K562 (cell line): ENCODE data around the gene LAMB2. TPM values are rescaled to one million over a fixed set of nuclear protein-coding genes. Genes with fewer than 3 reads are reported as not detected.

Source experiments
- ATAC-seq: fragments of 200-7000 bp; cut with Tn5 transposase; 3 replicates; pipeline ENCODE4 v1.9.1; 2020; ENCODE audit warnings: moderate library complexity
- BruUV-seq: library from RNA; stranded (reverse); fragments of 400-500 nt; replicated peaks from 2 replicates; lab custom pipeline; 2021; lab: Mats Ljungman, UMichigan
- CTCF ChIA-PET: fragments of 300-600 bp; formaldehyde crosslinking; extraction: SDS; loops from one replicate; lab custom pipeline; 2021; ENCODE audit warnings: low intra/inter-chr PET ratio; lab: Yijun Ruan, JAX
- POLR2A ChIA-PET: fragments of 300-600, 350-650 bp; sonication (Branson Sonifier 250); formaldehyde crosslinking; extraction: SDS; loops from one replicate; lab custom pipeline; 2021; ENCODE audit warnings: antibody characterized with exemption, inconsistent platforms; lab: Yijun Ruan, JAX
- DNase-seq, 4 experiments: peaks; one replicate each; pipeline versions ENCODE4 v3.0.0 to v3.0.0-alpha.2; 2011 to 2018; ENCODE audit warnings: low spot score in 3 of 4, mixed read lengths in 3 of 4; ENCODE audit errors: extremely low read depth in 1 of 4
- FAIRE-seq: peaks from 2 replicates; lab custom pipeline; 2011; peaks lifted over from hg19 to GRCh38; lab: Jason Lieb, UNC
- H2AFZ ChIP-seq: 2 replicates; pipeline ENCODE4 v1.6.0; 2011; ENCODE audit warnings: low read depth, low read length, control low read depth, inconsistent platforms
- H3K27ac ChIP-seq: fragments of 200-600 bp; 3 replicates; pipeline ENCODE4 v1.8.0; 2011; ENCODE audit warnings: low read depth, mild to moderate bottlenecking, control low read depth, inconsistent platforms, low read length, moderate library complexity, mixed read lengths; ENCODE audit errors: extremely low read depth
- H3K27me3 ChIP-seq, 2 experiments: fragments of 300-600 bp in 1 of 2; 2 replicates in 1 of 2; 3 replicates in 1 of 2; pipeline versions ENCODE4 v1.6.0 to v1.8.0; 2011; ENCODE audit warnings: inconsistent platforms in 2 of 2, low read length in 2 of 2, mild to moderate bottlenecking in 1 of 2, mixed read lengths in 1 of 2, moderate library complexity in 1 of 2; ENCODE audit not compliant: control insufficient read depth in 2 of 2, insufficient read depth in 2 of 2
- H3K36me3 ChIP-seq: fragments of 300-600 bp; 3 replicates; pipeline ENCODE4 v1.8.0; 2011; ENCODE audit warnings: mild to moderate bottlenecking, low read length, inconsistent platforms; ENCODE audit not compliant: control insufficient read depth, insufficient read depth
- H3K4me1 ChIP-seq, 2 experiments: fragments of 200-600 bp in 1 of 2; replicated peaks in 1 of 2; 2 replicates in 1 of 2; 3 replicates in 1 of 2; pipeline versions ENCODE4 v1.5.1 to v1.8.0; 2011; ENCODE audit warnings: inconsistent platforms in 2 of 2, low read length in 2 of 2, mild to moderate bottlenecking in 1 of 2, mixed read lengths in 1 of 2, moderate library complexity in 1 of 2; ENCODE audit not compliant: control insufficient read depth in 2 of 2, insufficient read depth in 2 of 2
- H3K4me2 ChIP-seq: 2 replicates; pipeline ENCODE4 v1.6.1; 2011; ENCODE audit warnings: low read length, control low read depth, inconsistent platforms, mixed read lengths; ENCODE audit not compliant: insufficient read depth
- H3K4me3 ChIP-seq: fragments of 200-600 bp; sonication (generic), shearing (Covaris generic); 2 replicates; pipeline ENCODE4 v1.5.1; 2016; ENCODE audit warnings: control low read depth, inconsistent platforms
- H3K79me2 ChIP-seq: fragments of 200-600 bp; 3 replicates; pipeline ENCODE4 v1.8.0; 2011; ENCODE audit warnings: low read length, inconsistent platforms; ENCODE audit not compliant: control insufficient read depth, insufficient read depth
- H3K9ac ChIP-seq, 2 experiments: 2 replicates each; pipeline versions ENCODE4 v1.6.0 to v1.6.1; 2011; ENCODE audit warnings: low read depth in 2 of 2, low read length in 2 of 2, control low read depth in 1 of 2, inconsistent platforms in 1 of 2, mild to moderate bottlenecking in 1 of 2, mixed read lengths in 1 of 2; ENCODE audit not compliant: insufficient read depth in 1 of 2
- H3K9me1 ChIP-seq: one replicate; pipeline ENCODE4 v1.6.0; 2011; ENCODE audit warnings: inconsistent platforms, mild to moderate bottlenecking, low read length, moderate library complexity; ENCODE audit not compliant: control insufficient read depth, insufficient read depth
- H3K9me3 ChIP-seq: replicated peaks from 2 replicates; pipeline ENCODE4 v1.5.1; 2011; ENCODE audit warnings: low read depth, low read length, inconsistent platforms; ENCODE audit not compliant: control insufficient read depth, insufficient read depth
- H4K20me1 ChIP-seq: replicated peaks from 2 replicates; pipeline ENCODE4 v1.6.1; 2011; ENCODE audit warnings: low read length, inconsistent platforms, mixed read lengths; ENCODE audit not compliant: control insufficient read depth, insufficient read depth
- COPS2 ChIP-seq: fragments of 450-650 bp; conservative IDR thresholded peaks from 2 replicates; pipeline ENCODE4 v1.6.1; 2016; ENCODE audit warnings: mild to moderate bottlenecking, moderate library complexity
- MGA ChIP-seq: fragments of 450-650 bp; IDR thresholded peaks from 2 replicates; pipeline ENCODE4 v1.6.1; 2016; ENCODE audit warnings: mild to moderate bottlenecking, moderate library complexity
- MTA3 ChIP-seq: fragments of 450-650 bp; formaldehyde crosslinking; IDR thresholded peaks from 2 replicates; pipeline ENCODE4 v1.6.1; 2017; ENCODE audit warnings: mild to moderate bottlenecking, borderline replicate concordance
- NELFE ChIP-seq: IDR thresholded peaks from 2 replicates; pipeline ENCODE4 v1.6.1; 2011; ENCODE audit warnings: mild to moderate bottlenecking; ENCODE audit not compliant: insufficient read depth, insufficient read length
- POLR2G ChIP-seq: fragments of 200-400 bp; formaldehyde crosslinking; IDR thresholded peaks from 2 replicates; pipeline ENCODE4 v1.6.1; 2017; ENCODE audit warnings: low read depth, mild to moderate bottlenecking, antibody characterized with exemption, low read length, moderate library complexity
- TBL1XR1 ChIP-seq, 2 experiments: IDR thresholded peaks; 2 replicates each; pipeline ENCODE4 v1.6.1; 2012; ENCODE audit warnings: improper control_type of control experiment in 2 of 2, low read length in 2 of 2, mild to moderate bottlenecking in 1 of 2
- ZKSCAN3 ChIP-seq: fragments of 250-450 bp; sonication (Bioruptor Pico); IDR thresholded peaks from 2 replicates; pipeline ENCODE4 v1.4.0; 2020
- ZNF274 ChIP-seq: IDR thresholded peaks from 2 replicates; pipeline ENCODE4 v1.6.1; 2011; ENCODE audit warnings: low read depth, mild to moderate bottlenecking, low read length, moderate library complexity, borderline replicate concordance
- WGBS: fragments of 100-300 bp; shearing (Covaris generic); methylation state at CpG from one replicate; pipeline ENCODE4 v1.1.6; 2016; ENCODE audit warnings: low coverage, mixed read lengths; ENCODE audit not compliant: insufficient coverage; ENCODE audit errors: missing lambda C conversion rate; 5-methylcytosine and 5-hydroxymethylcytosine counted together
- in situ Hi-C: fragments of 300-500 bp; cut with MboI; formaldehyde crosslinking; loops from 4 replicates; pipeline ENCODE4 v1.15.0; 2018; ENCODE audit warnings: inconsistent platforms, mixed read lengths
- intact Hi-C: fragments of 100-400 bp; cut with micrococcal nuclease; formaldehyde crosslinking; loops from 2 replicates; pipeline ENCODE4 v1.14.2; 2022
- polyA plus RNA-seq, 8 experiments: library from polyadenylated mRNA; depleted of rRNA in 4 of 8; stranded (reverse) in 5 of 8; unstranded in 3 of 8; fragments of >200 nt; fragmentation: Nextera tagmentation in 2 of 8; fragmentation: Illumina TruSeq in 1 of 8; extraction: Ambion mirVana in 2 of 8; extraction: Trizol in 1 of 8; gene quantifications; 2 replicates each; pipeline versions ENCODE4 v1.2.1 to v1.2.3, GENCODE V29; 2011 to 2014; ENCODE audit warnings: inconsistent platforms in 1 of 8, missing spikeins in 1 of 8
- total RNA-seq, 7 experiments: library from RNA; depleted of rRNA in 6 of 7; stranded (reverse); fragments of >200 nt in 6 of 7; fragmentation: Illumina TruSeq in 2 of 7; extraction: Trizol in 2 of 7; gene quantifications; 2 replicates each; pipeline versions ENCODE4 v1.2.1 to v1.2.3, GENCODE V29; 2011 to 2021; ENCODE audit warnings: low replicate concordance in 1 of 7

The LAMB2 gene
- total and polyA plus RNA-seq, 9 of the 15 experiments (the other 6 are each of a cell fraction or from before 2014, with no cell fraction given) = 1.4 to 26.0 (median 16.2) TPM

GRCh38 chr3:49174397-49174985 is 41.6 kb upstream of the LAMB2 start:
- Histone ChIP-seq H3K4me1 (peaks cover 33 to 57% of the 10 kb centered on the region in 2 experiments), H3K27me3 (no peaks in the 10 kb centered on the region), H3K4me2 (no peak overlapping the region), H3K9me3 (no peaks in the 10 kb centered on the region), H4K20me1 (no peaks in the 10 kb centered on the region; the same call in 1 of the 2 replicates), H3K9me1 (peaks cover 3% of the 10 kb centered on the region), H3K27ac (no peak overlapping the region), H3K79me2 (peaks cover 25% of the 10 kb centered on the region), H3K36me3 (peaks cover 16% of the 10 kb centered on the region), H3K9ac (no peak overlapping the region), H2AFZ (no peak overlapping the region), H3K4me3 (no peak overlapping the region)
- ChIA-PET CTCF (no interaction called here), POLR2A (no interaction called here)
- ATAC-seq = no peak
- in situ Hi-C loops = loop anchor here (25.0 kb wide), 1 partner anchor 263 kb away; the partner anchor contains the start of gene NICN1
- WGBS = 93% methylated on average over 2 of the region's 9 CpGs
- intact Hi-C loops = loop anchor here (5.0 kb wide), 4 partner anchors 63 to 273 kb away; partner anchors contain the start of genes C3orf62 and USP4
- BruUV-seq = no TSS peak
- no peak for DNase-seq
- no peak for TF ChIP-seq MTA3
- 0 out of 2 replicates have a peak, but pooled peaks have one; percentile 24 for TF ChIP-seq POLR2G
- no peak for TF ChIP-seq ZKSCAN3 (CRISPR knock-in tag)
- TF ChIP-seq ZNF274 = no peak
- no peak for TF ChIP-seq COPS2
- no peak for TF ChIP-seq MGA
- no peak for TF ChIP-seq TBL1XR1 (IDR thresholded peaks at IDR 0.05; ENCODE audit: low read length in 2 of 2)
- TF ChIP-seq NELFE = no peak
- no peak for FAIRE-seq
